GM18519 (cell line): Measurements from ENCODE around the gene HDAC4.

Experiments used
- ATAC-seq: cut with Tn5 transposase; IDR thresholded peaks from one replicate; pipeline ENCODE4 v1.9.1; 2021; ENCODE audit warnings: mild to moderate bottlenecking, moderate library complexity; ENCODE audit not compliant: unreplicated experiment, low FRiP score

The HDAC4 gene

GRCh38 chr2:239028253-239028619 is 372.6 kb downstream of the HDAC4 start:
- ATAC-seq, result no peak

- no peak for ATAC-seq
These were observed 373.2 kb downstream of the HDAC4 start for GRCh38 chr2:239027391-239028252.

- no peak for ATAC-seq
These were observed 374.0 kb downstream of the HDAC4 start for GRCh38 chr2:239026711-239027361.

GRCh38 chr2:239025951-239026461 is 374.8 kb downstream of the HDAC4 start:
- ATAC-seq, result no peak

GRCh38 chr2:239025096-239025801 is 375.6 kb downstream of the HDAC4 start:
- no peak for ATAC-seq

GRCh38 chr2:239024226-239024625 is 376.6 kb downstream of the HDAC4 start:
- ATAC-seq, result no peak

- no peak for ATAC-seq
These were observed 378.2 kb downstream of the HDAC4 start for GRCh38 chr2:239022437-239023260.

- no peak for ATAC-seq
These were observed 379.0 kb downstream of the HDAC4 start for GRCh38 chr2:239021651-239022436.

GRCh38 chr2:239021224-239021623 is 379.6 kb downstream of the HDAC4 start:
- ATAC-seq, result no peak

GRCh38 chr2:239020541-239021041 is 380.2 kb downstream of the HDAC4 start:
- ATAC-seq, result no peak

GRCh38 chr2:239019183-239019581 is 381.6 kb downstream of the HDAC4 start:
- ATAC-seq, result no peak

GRCh38 chr2:239018271-239019182 is 382.3 kb downstream of the HDAC4 start:
- ATAC-seq, result no peak

GRCh38 chr2:239017491-239018098 is 383.2 kb downstream of the HDAC4 start:
- ATAC-seq, result no peak

GRCh38 chr2:239015901-239016675 is 384.7 kb downstream of the HDAC4 start:
- ATAC-seq, result no peak

GRCh38 chr2:239015218-239015900 is 385.5 kb downstream of the HDAC4 start:
- ATAC-seq, result no peak

- no peak for ATAC-seq
These were observed 386.2 kb downstream of the HDAC4 start for GRCh38 chr2:239014458-239015217.
